Neural cell (in vitro differentiated cells): ENCODE data around the gene APOA1. TPM values are rescaled to one million over a fixed set of nuclear protein-coding genes. Genes with fewer than 3 reads are reported as not detected.

ENCODE experiments used
- H2AFZ ChIP-seq: fragments of 200-600, 300-800 bp; sonication (generic), shearing (Covaris generic); 2 replicates; pipeline ENCODE4 v1.6.0; 2014; ENCODE audit warnings: low read depth, mild to moderate bottlenecking, antibody characterized with exemption, low read length, moderate library complexity
- H3F3A ChIP-seq: fragments of 200-600 bp; shearing (Covaris generic); 2 replicates; pipeline ENCODE4 v1.6.1; 2016; ENCODE audit warnings: mild to moderate bottlenecking, moderate library complexity, mixed read lengths, antibody characterized with exemption, low read length; ENCODE audit not compliant: insufficient read depth, poor library complexity, severe bottlenecking
- H3K27ac ChIP-seq: fragments of 200-600, 300-800 bp; sonication (generic), shearing (Covaris generic); 2 replicates; pipeline ENCODE4 v1.5.1; 2014; ENCODE audit warnings: mild to moderate bottlenecking, low read length, moderate library complexity
- H3K27me3 ChIP-seq: fragments of 300-800, 200-600 bp; sonication (generic), shearing (Covaris generic); 2 replicates; pipeline ENCODE4 v1.6.0; 2014; ENCODE audit warnings: mild to moderate bottlenecking, low read depth, low read length, moderate library complexity; ENCODE audit not compliant: insufficient read depth
- H3K36me3 ChIP-seq: fragments of 300-800, 200-600 bp; sonication (generic), shearing (Covaris generic); 2 replicates; pipeline ENCODE4 v1.5.1; 2014; ENCODE audit warnings: mild to moderate bottlenecking, antibody characterized with exemption, low read length, moderate library complexity; ENCODE audit not compliant: insufficient read depth
- H3K4me2 ChIP-seq: fragments of 300-800, 200-600 bp; sonication (generic), shearing (Covaris generic); 2 replicates; pipeline ENCODE4 v1.6.0; 2014; ENCODE audit warnings: mild to moderate bottlenecking, low read length
- H3K4me3 ChIP-seq: fragments of 300-800, 200-600 bp; sonication (generic), shearing (Covaris generic); 2 replicates; pipeline ENCODE4 v1.5.1; 2014; ENCODE audit warnings: mild to moderate bottlenecking, low read length, moderate library complexity
- H3K79me2 ChIP-seq: fragments of 200-600 bp; shearing (Covaris generic); replicated peaks from 2 replicates; pipeline ENCODE4 v1.6.0; 2014; ENCODE audit warnings: mild to moderate bottlenecking, low read length, moderate library complexity; ENCODE audit not compliant: insufficient read depth
- H3K9ac ChIP-seq: fragments of 300-800, 200-600 bp; sonication (generic), shearing (Covaris generic); 2 replicates; pipeline ENCODE4 v1.6.1; 2016; ENCODE audit warnings: mild to moderate bottlenecking, low read length, mixed read lengths
- H3K9me2 ChIP-seq: fragments of 200-600 bp; shearing (Covaris generic); 2 replicates; pipeline ENCODE4 v1.6.1; 2016; ENCODE audit warnings: mild to moderate bottlenecking, low read length, mixed read lengths; ENCODE audit not compliant: insufficient read depth
- H3K9me3 ChIP-seq: fragments of 200-600, 300-800 bp; sonication (generic), shearing (Covaris generic); 2 replicates; pipeline ENCODE4 v1.6.1; 2016; ENCODE audit warnings: mild to moderate bottlenecking, mixed run types, low read length, moderate library complexity, mixed read lengths
- H4K20me1 ChIP-seq: fragments of 200-600 bp; shearing (Covaris generic); 2 replicates; pipeline ENCODE4 v1.6.1; 2016; ENCODE audit warnings: mild to moderate bottlenecking, mixed run types; ENCODE audit not compliant: insufficient read depth
- EP300 ChIP-seq: fragments of 450-650 bp; conservative IDR thresholded peaks from 2 replicates; pipeline ENCODE4 v1.6.1; 2014; ENCODE audit warnings: antibody characterized with exemption, mild to moderate bottlenecking, moderate library complexity; ENCODE audit not compliant: poor library complexity, severe bottlenecking
- EZH2 ChIP-seq: fragments of 200-600, 300-800 bp; shearing (Covaris generic), sonication (generic); IDR thresholded peaks from 2 replicates; pipeline ENCODE4 v1.6.1; 2014; ENCODE audit warnings: antibody characterized with exemption, low read length, borderline replicate concordance, mild to moderate bottlenecking; ENCODE audit not compliant: insufficient read depth, poor library complexity, severe bottlenecking
- MXI1 ChIP-seq: fragments of 450-650 bp; conservative IDR thresholded peaks from 2 replicates; pipeline ENCODE4 v1.6.1; 2014; ENCODE audit warnings: antibody characterized with exemption, mild to moderate bottlenecking; ENCODE audit not compliant: poor library complexity, severe bottlenecking
- POLR2AphosphoS5 ChIP-seq: IDR thresholded peaks from 2 replicates; pipeline ENCODE4 v1.6.1; 2012
- RAD21 ChIP-seq: fragments of 450-650 bp; conservative IDR thresholded peaks from 2 replicates; pipeline ENCODE4 v1.6.1; 2014; ENCODE audit warnings: antibody characterized with exemption, mild to moderate bottlenecking, moderate library complexity
- SMC3 ChIP-seq: fragments of 450-650 bp; conservative IDR thresholded peaks from 2 replicates; pipeline ENCODE4 v1.6.1; 2014; ENCODE audit warnings: antibody characterized with exemption, mild to moderate bottlenecking, moderate library complexity; ENCODE audit not compliant: poor library complexity
- TAF1 ChIP-seq: IDR thresholded peaks from 2 replicates; pipeline ENCODE4 v1.6.1; 2012; ENCODE audit warnings: low read depth
- polyA plus RNA-seq: library from polyadenylated mRNA; depleted of rRNA; stranded (reverse); fragments of >200 nt; gene quantifications from 2 replicates; pipeline ENCODE4 v1.2.3, GENCODE V29; 2014
- TF ChIP-seq, protein P1 (sequence below): fragments of 450-650 bp; IDR thresholded peaks from 2 replicates; pipeline ENCODE4 v1.5.1; 2014; ENCODE audit warnings: antibody characterized with exemption, mild to moderate bottlenecking, moderate library complexity; ENCODE audit not compliant: poor library complexity, severe bottlenecking
- TF ChIP-seq, protein P2 (sequence below): IDR thresholded peaks from 2 replicates; pipeline ENCODE4 v1.6.1; 2012; ENCODE audit warnings: borderline replicate concordance

Gene APOA1
- polyA plus RNA-seq, 1 donor from 2014 or later: not detected

DNA sequence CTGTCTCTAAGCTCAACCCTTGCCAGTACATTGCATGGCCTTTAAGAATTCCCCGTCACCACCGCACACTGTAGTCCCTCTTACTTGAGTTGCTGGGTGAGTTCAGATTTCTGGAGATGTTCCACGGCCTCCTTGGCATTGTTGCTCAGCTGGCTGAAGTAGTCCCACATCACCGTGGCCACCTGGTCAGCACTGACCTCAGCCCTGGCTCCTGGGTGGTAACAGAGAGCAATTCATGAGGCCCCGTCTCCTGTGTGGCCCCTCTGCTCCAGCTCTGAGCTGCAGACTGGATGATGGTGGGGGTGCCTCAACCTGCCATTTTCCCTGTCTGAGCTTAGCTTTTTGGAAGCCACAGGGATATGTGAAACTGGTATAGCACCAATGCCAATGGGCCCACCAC is 14.8 kb downstream of the APOA1 start:
- H2AFZ ChIP-seq: no peak overlapping the region
- no peak overlapping the region for H3K4me3 ChIP-seq
- no peaks in the 10 kb centered on the region for H3K9me2 ChIP-seq
- no peaks in the 10 kb centered on the region for H3K79me2 ChIP-seq
- no peak for TF ChIP-seq EP300
- TF ChIP-seq, protein P1, sequence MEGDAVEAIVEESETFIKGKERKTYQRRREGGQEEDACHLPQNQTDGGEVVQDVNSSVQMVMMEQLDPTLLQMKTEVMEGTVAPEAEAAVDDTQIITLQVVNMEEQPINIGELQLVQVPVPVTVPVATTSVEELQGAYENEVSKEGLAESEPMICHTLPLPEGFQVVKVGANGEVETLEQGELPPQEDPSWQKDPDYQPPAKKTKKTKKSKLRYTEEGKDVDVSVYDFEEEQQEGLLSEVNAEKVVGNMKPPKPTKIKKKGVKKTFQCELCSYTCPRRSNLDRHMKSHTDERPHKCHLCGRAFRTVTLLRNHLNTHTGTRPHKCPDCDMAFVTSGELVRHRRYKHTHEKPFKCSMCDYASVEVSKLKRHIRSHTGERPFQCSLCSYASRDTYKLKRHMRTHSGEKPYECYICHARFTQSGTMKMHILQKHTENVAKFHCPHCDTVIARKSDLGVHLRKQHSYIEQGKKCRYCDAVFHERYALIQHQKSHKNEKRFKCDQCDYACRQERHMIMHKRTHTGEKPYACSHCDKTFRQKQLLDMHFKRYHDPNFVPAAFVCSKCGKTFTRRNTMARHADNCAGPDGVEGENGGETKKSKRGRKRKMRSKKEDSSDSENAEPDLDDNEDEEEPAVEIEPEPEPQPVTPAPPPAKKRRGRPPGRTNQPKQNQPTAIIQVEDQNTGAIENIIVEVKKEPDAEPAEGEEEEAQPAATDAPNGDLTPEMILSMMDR: no peak
- no peak for TF ChIP-seq TAF1
- no peak for TF ChIP-seq RAD21
- no peak for TF ChIP-seq POLR2AphosphoS5
- TF ChIP-seq SMC3: no peak
- TF ChIP-seq MXI1: no peak
- no peak for TF ChIP-seq EZH2
- TF ChIP-seq, protein P2, sequence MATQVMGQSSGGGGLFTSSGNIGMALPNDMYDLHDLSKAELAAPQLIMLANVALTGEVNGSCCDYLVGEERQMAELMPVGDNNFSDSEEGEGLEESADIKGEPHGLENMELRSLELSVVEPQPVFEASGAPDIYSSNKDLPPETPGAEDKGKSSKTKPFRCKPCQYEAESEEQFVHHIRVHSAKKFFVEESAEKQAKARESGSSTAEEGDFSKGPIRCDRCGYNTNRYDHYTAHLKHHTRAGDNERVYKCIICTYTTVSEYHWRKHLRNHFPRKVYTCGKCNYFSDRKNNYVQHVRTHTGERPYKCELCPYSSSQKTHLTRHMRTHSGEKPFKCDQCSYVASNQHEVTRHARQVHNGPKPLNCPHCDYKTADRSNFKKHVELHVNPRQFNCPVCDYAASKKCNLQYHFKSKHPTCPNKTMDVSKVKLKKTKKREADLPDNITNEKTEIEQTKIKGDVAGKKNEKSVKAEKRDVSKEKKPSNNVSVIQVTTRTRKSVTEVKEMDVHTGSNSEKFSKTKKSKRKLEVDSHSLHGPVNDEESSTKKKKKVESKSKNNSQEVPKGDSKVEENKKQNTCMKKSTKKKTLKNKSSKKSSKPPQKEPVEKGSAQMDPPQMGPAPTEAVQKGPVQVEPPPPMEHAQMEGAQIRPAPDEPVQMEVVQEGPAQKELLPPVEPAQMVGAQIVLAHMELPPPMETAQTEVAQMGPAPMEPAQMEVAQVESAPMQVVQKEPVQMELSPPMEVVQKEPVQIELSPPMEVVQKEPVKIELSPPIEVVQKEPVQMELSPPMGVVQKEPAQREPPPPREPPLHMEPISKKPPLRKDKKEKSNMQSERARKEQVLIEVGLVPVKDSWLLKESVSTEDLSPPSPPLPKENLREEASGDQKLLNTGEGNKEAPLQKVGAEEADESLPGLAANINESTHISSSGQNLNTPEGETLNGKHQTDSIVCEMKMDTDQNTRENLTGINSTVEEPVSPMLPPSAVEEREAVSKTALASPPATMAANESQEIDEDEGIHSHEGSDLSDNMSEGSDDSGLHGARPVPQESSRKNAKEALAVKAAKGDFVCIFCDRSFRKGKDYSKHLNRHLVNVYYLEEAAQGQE: no peak
- H3K36me3 ChIP-seq: no peaks in the 10 kb centered on the region
- H3K4me2 ChIP-seq: no peak overlapping the region
- H3K9ac ChIP-seq: no peak overlapping the region
- no peaks in the 10 kb centered on the region for H3K9me3 ChIP-seq
- no peaks in the 10 kb centered on the region for H3K27me3 ChIP-seq
- no peaks in the 10 kb centered on the region for H4K20me1 ChIP-seq
- no peaks in the 10 kb centered on the region for H3F3A ChIP-seq
- no peak overlapping the region for H3K27ac ChIP-seq

DNA sequence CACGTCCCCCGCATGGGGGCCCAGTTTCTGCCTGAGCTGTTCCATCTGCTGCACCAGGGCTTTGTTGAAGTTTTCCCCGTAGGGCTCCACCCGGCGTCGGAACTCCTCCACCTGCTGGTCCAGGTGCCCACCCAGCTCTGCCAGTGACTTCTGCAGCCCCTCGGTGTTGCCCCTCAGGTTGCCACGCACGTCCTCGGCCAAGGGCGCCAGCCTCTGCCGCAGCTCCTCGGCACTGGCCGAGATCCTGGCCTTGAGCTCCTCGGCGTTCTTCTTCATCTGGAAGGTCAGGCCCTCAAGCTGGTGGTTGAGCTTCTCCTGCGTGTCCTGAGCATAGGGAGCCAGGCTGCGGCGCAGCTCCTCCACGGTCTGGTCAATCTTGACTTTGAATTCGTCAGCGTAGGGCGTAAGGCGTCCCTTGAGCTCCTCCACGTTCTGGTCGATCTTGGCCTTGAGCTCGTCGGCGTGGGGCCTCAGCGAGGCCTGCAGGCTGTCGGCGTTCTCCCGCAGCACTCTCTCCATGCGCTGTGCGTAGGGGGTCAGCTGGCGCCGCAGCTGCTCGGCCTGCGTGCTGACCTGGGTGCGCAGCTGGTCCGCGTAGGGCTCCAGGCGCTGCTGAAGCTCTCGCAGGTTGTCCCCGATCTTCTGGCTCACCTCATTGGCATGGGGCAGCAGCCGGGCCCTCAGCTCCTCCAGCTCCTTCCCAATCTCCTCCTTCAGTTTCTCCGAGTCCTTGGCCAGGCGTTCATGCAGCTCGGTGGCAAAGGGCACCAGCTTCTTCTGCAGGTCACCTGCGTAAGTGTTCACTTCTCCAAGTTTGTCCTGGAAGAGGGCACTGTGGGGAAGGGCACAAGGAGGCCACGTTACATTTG is 16.1 kb downstream of the APOA1 start:
- Histone ChIP-seq H3K27me3 (no peaks in the 10 kb centered on the region), H3K36me3 (no peaks in the 10 kb centered on the region), H3K4me3 (no peak overlapping the region), H4K20me1 (no peaks in the 10 kb centered on the region), H3K27ac (no peak overlapping the region), H3K9me2 (no peaks in the 10 kb centered on the region), H2AFZ (no peak overlapping the region), H3K9me3 (no peaks in the 10 kb centered on the region), H3K9ac (no peak overlapping the region), H3K4me2 (no peak overlapping the region), H3F3A (no peaks in the 10 kb centered on the region), H3K79me2 (no peaks in the 10 kb centered on the region)
- TF ChIP-seq EZH2 (no peak), SMC3 (no peak), POLR2AphosphoS5 (no peak), MXI1 (no peak), EP300 (no peak)
